Activated naive CD4-positive, alpha-beta T cell (primary cell): ENCODE data around the gene PLEKHG2.

ENCODE experiments used
- DNase-seq, 4 experiments: peaks; one replicate each; lab custom pipeline; 2025; lab: John Stamatoyannopoulos, UW

The PLEKHG2 gene

DNA sequence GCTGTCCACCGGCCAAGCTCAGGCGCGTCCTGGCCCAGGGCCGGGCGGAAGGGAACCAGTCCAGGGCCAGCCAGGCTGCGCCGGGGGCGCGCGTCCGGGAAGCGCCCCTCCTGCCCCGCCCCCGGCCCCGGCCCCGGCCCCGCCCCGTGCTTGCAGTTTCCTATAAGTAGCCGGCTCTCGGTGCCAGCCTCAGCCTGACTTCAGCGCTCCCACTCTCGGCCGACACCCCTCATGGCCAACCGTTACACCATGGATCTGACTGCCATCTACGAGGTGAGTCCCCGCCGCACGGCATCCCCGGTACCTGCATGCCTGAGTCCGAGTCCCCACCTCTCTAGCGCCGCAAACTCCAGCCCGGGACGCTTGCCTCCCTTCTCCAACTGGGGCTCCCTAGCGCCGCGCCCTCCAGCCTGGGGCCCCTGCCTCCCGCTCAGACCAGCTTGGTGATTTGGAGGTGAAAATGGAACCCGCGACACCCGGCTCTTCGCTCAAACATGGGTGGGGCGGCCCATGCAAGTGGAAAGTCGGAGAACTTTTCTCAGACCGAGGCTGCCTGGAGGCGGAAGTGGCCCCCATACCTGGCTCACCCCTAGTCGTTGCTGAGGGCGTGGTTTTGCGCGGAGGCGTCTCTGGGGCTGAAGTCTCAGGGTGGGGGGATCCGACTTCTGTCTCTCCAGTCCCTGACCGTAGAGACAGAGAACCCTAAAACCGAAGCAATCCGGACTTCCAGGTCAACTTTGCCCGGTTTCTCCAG, 5.6 kb upstream of the PLEKHG2 start, which contains the start of gene ZFP36:
TSS of gene ZFP36 (plus strand) at position 192 of the 754 bp plus-strand sequence. CDS start at position 250, 58 bp downstream.
- DNase-seq = peak; percentile 64 to 92 (median 79)

DNA sequence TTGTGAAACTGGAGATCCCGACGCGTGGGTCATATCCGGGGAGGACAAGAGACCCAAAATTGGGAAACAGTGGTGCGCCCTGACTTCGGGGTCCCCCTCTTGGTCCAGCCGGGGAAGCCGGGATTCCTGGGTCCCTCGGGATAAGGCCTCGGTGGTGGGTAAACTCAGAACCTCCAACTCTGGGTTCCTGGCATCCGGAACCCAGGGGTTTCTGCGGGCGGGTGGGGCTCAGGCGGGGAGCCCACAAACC, 5.1 kb upstream of the PLEKHG2 start:
- DNase-seq = no peak

DNA sequence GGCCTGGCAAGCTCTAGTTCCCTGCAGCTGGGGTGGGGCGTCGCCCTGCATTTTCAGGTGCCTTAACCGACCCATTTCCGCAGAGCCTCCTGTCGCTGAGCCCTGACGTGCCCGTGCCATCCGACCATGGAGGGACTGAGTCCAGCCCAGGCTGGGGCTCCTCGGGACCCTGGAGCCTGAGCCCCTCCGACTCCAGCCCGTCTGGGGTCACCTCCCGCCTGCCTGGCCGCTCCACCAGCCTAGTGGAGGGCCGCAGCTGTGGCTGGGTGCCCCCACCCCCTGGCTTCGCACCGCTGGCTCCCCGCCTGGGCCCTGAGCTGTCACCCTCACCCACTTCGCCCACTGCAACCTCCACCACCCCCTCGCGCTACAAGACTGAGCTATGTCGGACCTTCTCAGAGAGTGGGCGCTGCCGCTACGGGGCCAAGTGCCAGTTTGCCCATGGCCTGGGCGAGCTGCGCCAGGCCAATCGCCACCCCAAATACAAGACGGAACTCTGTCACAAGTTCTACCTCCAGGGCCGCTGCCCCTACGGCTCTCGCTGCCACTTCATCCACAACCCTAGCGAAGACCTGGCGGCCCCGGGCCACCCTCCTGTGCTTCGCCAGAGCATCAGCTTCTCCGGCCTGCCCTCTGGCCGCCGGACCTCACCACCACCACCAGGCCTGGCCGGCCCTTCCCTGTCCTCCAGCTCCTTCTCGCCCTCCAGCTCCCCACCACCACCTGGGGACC, 4.6 kb upstream of the PLEKHG2 start:
- DNase-seq = peak in 2 of 4 experiments; percentile 46 to 65

DNA sequence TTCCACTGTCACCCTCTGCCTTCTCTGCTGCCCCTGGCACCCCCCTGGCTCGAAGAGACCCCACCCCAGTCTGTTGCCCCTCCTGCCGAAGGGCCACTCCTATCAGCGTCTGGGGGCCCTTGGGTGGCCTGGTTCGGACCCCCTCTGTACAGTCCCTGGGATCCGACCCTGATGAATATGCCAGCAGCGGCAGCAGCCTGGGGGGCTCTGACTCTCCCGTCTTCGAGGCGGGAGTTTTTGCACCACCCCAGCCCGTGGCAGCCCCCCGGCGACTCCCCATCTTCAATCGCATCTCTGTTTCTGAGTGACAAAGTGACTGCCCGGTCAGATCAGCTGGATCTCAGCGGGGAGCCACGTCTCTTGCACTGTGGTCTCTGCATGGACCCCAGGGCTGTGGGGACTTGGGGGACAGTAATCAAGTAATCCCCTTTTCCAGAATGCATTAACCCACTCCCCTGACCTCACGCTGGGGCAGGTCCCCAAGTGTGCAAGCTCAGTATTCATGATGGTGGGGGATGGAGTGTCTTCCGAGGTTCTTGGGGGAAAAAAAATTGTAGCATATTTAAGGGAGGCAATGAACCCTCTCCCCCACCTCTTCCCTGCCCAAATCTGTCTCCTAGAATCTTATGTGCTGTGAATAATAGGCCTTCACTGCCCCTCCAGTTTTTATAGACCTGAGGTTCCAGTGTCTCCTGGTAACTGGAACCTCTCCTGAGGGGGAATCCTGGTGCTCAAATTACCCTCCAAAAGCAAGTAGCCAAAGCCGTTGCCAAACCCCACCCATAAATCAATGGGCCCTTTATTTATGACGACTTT, 3.9 kb upstream of the PLEKHG2 start:
- DNase-seq = peak in 1 of 4 experiments; percentile 14

DNA sequence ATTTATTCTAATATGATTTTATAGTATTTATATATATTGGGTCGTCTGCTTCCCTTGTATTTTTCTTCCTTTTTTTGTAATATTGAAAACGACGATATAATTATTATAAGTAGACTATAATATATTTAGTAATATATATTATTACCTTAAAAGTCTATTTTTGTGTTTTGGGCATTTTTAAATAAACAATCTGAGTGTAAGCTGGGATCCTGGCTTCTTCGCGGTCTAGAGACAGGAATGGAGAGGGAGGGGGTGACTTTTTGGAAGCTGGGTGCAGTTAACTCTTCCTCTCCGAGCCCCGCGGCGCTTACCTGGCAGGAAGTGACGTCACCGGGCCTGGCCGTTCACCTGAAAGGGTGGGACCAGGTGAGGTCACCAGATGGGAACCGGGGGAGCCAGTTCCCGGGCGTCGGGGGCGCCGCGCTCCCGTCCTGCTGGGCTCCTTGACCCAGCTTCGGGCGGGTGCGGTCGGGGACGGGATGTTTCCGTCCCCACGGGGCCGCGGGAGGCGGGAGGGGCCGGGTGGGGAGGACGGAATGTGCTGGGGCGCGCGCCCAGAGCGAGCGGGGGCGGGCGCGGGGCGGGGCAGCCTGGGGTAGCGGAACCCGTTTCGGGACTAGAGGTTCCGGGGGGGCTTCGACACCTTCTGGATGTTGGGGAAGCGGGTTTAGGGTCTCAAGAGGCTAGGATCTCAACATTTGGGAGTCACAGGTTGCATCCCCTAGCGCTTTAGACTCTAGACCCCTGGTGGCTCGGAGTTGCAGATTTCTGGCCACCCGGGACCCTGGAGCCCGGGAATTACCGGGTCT, 3.1 kb upstream of the PLEKHG2 start:
- DNase-seq = peak; percentile 45 to 80 (median 66)

DNA sequence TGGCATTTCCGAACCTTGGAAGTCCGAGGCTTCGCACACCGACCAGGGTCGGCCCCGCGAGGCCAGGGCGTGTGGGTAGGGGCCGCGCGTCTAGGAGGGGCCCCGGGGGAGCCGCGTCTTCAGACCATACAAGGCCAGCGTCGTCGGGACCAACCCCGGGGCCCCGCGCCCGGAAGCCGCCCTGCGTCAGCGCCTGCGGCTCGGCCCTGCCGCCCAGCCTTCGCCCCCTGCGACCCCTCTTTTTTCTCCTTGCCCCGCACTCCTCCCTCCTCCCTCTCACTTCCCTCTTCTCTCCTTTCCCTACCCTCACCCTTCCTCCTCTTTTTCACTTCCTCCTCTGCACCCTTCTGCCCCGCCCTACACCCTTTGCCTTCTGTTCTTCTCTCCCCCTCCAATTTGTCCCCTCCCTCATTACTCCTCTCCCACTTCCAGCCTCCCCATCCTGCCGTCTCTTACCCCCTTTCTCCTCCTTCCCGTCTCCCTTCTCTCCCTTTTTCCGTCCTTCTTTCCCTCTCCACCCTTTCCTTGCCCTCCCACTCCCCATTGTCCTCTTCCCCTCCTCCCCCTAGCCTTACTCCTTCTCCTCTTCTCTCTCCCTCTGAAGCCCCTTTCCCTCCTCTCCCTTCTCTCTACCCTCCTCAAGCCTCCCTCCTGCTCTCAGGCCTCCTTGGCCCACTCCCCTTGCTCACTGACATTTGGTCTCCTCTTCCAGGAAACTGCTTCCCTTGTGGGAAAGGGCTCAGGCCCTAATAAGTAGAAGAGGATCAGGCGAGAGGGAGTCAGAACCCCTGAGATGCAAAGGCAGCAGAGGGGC, 2.2 kb upstream of the PLEKHG2 start:
- peak in 2 of 4 experiments; percentile 51 to 61 for DNase-seq

DNA sequence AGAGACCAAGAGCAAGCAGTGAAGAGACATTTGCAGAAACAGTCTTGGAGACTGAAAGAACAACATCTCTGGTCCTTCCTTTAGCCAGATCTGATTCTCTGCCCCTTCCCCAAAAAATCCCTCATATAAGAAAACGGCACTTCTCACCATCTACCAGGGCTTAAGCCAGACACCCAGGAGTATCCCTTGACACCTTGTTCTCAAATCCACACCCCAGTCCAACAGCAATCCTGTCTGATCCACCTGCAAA, 1.7 kb upstream of the PLEKHG2 start:
- no peak for DNase-seq

DNA sequence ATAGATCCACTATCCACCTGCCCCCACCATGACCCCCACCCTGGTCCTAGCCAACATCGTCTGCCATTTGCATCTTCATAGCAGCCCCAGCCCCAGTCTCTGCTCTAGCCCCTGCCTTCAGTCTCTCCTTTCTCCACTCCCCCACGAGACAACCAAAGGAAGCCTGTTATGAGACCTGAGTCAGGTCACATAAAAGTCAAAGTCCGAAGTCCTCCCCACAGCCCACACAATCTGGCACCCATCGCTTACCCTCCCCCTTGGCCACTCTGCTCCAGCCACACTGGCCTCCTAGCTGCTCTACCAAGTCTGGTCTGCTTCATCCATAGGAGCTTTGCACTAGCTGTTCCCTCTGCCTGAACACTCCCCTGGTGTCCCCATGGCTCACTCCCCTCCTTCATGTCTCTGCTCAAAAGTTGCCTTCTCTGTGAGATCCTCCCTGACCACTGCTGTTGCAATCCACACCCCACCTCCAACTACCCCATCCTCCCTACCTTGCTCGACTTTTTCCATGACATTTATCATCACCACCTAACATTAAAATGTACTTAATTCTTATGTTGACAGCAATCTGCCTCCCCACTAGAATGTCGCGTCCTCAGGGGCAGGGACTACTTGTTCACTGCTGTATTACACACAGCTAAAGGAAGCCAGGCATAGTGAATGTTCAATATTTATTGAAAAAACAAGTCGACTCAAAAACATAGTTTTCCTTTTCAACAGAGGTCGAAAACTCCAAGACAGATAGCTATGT, 1.2 kb upstream of the PLEKHG2 start:
- DNase-seq = no peak

DNA sequence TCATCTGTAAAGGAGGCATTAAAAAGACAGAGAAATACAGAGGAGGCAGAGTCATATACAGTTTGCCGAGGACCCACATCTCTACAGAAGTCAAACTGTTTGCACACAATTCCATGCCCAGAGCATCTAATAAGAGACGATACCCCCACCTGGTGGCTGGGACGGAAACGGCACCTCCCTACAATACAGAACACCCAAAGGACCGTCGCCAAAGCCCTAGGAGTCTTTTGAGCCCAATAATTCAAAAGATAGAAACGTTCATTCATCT, 703 bp upstream of the PLEKHG2 start:
- DNase-seq = peak; percentile 86 to 91 (median 88)

DNA sequence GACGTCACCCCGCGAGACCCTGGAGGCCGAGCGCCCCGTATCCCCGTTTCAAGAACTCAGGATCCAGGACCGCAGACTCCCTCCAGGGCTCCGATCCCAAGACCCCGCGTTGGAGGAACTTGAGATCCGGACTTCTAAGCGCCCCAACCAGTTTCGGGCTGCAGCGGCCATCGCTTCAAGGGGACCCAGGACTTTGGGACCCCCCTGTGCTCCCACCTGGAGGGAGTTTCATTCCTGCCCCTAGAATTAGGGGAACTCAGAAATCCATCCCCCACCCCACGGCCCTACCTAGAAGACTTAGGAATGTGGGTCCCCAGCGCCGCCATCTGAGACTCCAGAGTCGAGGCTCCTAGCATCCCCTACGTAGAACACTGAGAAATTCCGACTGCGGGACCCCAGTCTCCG, 400 bp downstream of the PLEKHG2 start:
- peak in 1 of 4 experiments; percentile 35 for DNase-seq

DNA sequence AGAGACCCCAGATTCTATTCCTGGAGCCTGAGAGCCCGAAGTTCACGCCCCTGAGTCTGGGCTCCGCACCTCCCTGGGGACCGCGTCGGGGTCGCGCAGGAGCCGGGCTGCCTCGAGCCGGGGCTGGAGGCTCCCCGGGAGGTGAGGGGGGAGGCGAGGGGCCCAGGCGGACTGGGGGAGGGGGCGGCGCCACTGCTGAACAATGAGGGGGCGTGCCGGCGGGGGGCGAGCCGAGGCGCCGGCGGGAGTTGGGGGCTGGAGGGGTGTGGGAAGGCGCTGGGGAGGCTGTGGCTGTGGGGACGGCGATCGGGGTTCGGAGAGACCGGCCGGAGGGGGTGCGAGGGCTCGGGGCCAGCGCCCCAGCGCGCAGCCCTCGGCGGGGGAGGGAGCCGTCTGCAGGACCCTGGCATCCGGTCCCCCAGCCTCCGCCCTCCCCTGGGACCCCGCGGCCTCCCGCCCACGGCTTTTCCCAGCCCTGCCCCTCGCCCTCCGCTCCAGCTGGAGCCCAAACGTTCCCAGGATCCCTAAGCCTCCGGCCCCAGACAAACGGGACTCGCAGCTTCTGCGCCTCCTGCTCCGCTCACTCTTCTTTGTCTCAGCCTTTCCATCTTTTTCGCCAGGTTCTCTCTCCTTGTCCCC, 922 bp downstream of the PLEKHG2 start:
- DNase-seq = peak in 1 of 4 experiments; percentile 35

DNA sequence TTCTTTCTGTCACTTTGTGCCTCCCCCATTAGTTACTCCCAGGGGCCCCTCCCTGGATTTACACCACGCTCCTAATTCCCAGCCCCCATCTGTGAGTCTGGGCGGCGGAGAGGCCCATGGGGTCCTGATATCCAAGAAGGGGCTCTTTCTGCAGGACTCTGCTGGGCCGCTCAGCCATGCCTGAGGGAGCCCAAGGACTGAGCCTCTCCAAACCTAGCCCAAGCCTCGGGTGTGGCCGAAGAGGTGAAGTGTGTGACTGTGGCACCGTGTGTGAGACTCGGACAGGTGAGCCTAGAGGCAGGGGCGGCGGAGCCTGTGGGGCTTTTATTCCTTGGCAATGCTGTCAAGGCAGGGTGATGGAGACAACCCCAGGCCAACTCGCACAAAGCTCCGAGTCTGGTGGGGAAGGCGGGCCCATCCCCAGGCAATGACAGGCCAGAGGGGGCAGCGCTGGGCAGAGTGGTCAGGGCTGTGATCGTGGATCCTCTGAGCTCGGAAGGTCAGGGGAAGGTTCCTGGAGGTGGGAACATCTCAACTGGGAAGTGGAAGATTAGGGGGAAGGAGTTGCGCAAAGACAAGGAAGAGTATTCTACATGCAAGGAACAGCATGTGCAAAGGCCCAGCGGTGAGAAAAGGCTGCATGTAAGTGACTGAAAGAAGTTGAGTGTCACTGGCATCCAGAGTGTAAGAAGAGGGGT, 1.6 kb downstream of the PLEKHG2 start:
- DNase-seq = no peak

DNA sequence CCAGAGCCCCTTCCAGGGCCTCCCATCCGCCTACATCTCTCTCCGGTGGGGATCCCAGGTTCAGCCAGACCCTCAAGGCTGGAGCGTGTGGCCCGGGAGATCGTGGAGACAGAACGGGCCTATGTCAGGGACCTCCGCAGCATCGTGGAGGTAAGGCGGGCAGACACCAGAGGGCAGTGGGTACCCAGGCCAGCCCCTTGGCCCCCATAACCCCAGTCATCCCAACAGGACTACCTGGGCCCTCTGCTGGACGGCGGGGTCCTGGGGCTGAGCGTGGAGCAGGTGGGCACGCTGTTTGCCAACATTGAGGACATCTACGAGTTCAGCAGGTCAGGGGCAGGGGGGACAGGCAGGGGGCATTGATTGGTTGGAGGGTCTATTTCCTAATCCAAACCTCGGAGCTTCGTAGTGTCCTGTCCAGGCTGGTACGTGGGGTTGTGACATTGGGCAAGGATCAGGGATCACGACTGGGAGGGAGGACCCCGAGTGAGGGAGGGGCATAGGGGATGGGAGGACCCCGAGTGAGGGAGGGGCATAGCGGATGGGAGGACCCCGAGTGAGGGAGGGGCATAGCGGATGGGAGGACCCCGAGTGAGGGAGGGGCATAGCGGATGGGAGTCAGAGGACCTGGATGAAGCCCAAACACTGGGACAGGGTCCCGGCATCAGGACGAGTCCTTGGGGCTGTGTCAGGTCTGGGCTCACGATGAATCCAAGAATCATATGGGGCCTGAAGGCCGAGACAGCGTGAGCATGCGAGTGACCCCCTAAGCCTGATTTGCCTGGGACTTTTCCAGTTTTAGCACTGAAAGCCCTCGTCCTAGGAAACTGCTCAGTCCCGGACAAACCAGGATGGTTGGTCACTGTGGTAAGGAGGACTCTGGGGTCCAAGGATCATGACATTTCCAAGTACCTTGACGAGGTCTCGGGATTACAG, 2.9 kb downstream of the PLEKHG2 start:
- peak in 1 of 4 experiments; percentile 11 for DNase-seq

DNA sequence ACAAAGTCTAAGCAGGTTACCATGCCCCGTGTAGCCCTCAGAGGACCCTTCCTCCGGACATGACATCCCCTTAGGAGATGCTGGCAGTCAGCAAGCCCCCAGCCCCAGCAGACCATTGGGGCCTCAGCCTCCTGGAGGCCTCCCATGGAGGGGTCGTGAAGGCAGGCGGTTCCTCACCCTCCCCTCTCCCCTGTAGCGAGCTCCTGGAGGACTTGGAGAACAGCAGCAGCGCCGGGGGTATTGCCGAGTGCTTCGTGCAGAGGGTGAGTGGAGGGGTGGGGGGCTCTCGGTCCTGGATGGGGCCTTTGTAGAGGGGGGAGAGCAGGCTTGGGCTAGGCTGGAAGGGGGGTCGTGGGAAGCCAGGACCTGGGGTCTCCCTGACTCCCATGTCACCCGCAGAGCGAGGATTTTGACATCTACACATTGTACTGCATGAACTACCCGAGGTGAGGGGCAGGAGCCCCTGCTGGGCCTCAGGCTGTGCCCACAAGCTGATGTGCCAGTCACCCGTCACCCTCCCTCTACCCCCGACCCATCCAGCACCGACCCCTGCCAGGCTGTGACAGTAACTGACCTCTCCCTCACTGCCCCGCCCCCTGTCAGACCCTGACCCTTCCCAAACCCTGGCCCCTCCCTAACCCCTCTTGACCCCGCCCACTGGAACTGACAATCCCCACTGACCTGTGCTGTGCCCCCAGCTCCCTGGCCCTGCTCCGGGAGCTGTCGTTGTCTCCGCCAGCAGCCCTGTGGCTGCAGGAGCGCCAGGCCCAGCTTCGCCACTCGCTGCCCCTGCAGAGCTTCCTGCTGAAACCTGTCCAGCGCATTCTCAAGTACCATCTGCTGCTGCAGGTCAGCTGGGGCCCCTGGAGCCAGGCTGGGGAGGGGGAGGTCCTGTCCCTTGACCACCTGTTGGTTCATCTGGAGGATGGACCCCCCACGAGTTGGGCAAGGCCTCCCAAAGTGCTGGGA, 4.0 kb downstream of the PLEKHG2 start:
- DNase-seq = no peak

DNA sequence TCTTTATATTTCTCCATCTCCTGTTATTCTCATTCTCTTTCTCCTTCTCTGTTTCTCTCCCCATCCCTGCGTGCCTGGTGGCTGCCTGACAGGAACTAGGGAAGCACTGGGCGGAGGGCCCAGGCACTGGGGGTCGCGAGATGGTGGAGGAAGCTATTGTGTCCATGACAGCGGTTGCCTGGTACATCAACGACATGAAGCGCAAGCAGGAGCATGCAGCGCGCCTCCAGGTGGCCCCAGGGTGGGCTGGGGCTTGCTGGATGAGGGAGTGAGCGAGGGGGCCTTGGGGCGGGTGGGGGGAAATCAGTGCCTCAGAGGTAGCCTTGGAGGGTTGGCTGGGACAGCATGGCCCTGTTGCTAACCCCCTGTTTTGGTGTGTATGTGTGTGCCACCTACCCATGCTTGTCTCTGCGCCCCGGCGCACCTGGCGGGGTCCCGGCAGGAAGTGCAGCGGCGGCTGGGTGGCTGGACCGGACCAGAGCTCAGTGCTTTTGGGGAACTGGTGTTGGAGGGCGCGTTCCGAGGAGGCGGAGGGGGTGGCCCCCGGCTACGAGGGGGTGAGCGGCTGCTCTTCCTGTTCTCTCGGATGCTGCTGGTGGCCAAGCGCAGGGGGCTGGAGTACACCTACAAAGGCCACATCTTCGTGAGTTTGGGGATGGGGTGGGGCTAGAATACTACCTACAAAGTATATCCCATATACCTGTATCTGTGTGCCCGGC, 5.2 kb downstream of the PLEKHG2 start:
- no peak for DNase-seq

DNA sequence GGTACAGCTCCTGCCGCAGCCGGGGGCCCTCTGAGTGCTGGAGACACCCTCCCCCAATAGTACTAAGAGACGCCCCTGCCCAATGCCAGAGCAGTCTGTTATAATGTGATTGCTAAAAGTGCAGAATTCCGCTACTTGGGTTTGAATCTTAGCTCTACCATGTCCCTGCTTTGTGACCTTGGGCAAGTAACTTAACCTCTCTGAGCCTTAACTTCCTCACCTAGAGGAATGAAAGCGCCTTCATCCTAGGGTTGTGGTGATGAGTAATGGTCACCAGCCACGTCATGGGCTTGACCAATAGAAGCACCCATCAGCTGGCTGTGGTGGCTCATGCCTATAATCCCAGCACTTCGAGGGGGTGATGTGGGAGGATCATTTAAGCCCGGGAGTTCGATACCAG, 6.5 kb downstream of the PLEKHG2 start:
- DNase-seq = no peak

DNA sequence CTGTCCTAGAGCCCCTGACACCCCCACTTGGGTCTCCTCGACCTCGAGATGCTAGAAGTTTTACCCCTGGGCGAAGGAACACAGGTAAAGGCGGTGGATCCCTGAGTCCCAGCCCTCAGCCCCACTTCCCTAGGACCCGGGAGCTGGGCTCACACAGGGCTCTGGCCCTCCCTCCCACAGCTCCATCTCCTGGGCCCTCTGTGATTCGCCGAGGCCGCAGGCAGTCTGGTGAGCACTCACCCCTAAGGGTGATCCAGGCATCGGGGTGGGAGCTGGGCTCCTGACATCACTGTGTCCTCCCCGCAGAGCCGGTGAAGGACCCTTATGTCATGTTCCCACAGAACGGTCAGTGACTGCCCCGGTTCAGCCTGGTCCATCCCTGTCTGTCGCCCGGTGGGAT, 8.3 kb downstream of the PLEKHG2 start:
- DNase-seq = no peak
